ENCODE results near the gene POC1B. TPM values are rescaled to one million over a fixed set of nuclear protein-coding genes. Genes with fewer than 3 reads are reported as not detected.
A peak's percentile ranks its signal among the peaks of the same experiment; 100 is the strongest.

POC1B gene
- total RNA-seq, 1 donor from 2014 or later = 17.3 TPM

DNA sequence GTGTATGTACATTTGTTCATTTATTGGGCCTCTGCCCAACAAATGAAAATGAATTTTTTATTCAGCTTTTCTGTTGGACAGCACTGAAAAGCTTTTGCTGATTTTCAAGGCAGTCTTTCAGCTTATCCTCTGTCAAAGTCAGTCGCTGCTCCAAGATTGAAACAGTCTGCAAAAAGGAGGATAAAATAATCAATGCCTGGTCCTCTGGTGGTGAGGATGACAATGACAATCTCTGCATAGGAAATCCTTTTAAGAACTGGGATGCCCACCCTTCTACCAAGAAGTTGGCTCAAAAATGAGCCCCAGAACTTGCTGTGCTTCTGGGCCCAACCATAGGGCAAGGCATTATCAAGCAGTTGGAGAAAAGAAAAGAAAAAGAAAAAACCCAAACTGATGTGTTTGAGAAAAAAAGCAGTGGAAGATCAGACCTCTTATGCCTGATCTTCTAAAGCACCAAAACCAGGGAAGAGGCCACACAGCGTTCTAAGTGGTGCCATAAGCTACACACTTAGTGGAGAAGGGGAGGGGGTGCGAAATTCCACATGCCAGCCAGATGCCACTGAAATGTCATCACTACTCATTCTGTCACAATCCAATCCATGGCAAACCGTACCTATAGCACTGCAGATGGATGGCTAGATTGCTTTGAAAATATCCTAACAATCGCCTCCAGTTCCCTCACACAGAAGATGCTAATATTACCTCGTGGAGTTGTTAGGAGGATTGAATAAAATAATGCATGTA is 104.6 kb downstream of the POC1B start:
- no peak for DNase-seq (ENCODE audit: low read depth)

GRCh38 chr12:89418228-89418910 is 107.5 kb downstream of the POC1B start:
- DNase-seq (ENCODE audit: low read depth) = no peak

DNA sequence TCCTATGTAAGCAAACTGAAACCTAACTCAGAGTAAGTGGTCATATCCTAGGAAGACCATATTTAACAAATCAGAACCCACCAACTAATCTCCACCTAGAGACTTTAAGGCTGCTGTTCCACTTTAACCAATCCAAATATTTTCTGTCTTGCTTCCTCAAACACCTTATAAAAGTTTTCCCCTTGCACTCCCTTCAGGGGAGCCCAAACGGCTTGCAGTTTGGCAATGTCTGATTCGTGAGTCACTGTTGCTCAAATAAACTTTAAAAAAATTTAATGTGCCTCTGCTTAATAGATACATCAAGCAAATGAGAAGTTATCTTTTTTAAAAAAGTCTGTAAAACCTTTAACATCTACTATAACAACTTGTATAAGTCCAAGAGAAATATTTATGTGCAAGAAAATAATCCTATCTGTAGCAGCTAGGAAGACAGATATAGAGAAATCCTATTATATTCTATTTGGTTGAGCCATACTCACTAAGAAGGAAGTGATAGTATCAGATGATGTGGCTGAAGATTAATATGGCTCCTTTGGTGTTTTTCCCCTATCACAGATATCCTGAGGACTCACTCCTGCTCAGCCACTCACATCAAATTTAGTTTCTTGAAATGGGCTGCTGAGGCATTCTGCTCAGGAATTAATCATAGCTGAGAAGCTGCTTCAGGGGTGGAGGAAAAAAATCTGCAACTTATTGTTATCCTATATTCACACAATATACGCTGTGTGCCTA is 108.4 kb downstream of the POC1B start:
- DNase-seq (ENCODE audit: low read depth) = peak; percentile 65

DNA sequence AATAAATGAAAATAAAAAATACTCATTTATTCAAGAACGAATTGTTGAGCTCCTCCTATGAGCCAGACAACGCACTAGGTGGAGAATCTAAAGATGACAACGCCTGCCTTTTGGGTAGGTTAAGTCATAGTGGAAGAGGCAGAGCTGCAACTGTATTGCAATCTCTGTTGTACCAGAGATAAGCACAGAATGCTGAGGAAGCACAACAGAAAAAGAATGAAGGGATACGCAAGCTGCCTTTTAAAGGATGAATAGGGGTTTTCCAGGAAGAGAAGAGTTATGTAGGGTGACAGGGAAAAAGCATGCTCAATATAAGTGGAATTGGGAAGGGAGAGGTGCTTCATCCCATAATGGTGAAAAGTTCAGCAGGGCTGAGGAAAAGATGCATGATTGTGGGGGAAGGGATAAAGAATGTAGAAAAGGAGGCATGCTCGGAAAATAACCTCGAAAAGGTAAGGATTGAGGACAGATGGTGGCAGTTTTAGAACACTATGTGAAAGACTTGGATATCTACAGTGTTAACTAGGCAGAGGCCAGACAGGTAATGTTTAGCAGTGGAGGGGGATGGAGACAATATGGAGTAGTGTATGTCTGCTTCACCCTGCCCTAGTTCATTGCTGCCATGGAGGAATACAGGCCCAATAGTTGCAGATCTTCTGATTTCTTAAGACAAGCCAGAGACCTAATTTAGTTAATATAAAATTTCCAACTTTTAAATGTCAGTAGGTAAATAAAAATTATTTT is 109.6 kb downstream of the POC1B start:
- no peak for DNase-seq (ENCODE audit: low read depth)

GRCh38 chr12:89414851-89415250 is 111.0 kb downstream of the POC1B start:
- DNase-seq (ENCODE audit: low read depth) = peak; percentile 70

DNA sequence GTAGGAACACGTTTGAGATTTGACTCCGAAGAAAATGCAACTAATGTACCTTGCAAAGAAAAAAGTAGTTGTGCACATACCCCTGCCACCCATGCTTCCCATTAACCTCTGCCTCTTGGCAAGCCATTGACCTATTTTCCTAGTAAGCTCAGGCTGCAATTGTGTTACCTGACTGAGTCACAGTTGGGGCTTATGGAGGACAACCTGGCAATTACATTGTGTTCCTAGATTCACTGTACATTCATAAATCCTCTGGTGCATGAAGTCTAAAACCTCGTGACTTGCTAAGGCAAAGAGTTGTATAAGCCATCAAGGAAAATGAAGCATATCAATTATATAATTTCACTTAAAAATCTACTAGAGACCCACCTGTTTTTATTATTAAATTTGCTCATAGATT is 111.5 kb downstream of the POC1B start:
- peak; percentile 94 for DNase-seq (ENCODE audit: low read depth)

DNA sequence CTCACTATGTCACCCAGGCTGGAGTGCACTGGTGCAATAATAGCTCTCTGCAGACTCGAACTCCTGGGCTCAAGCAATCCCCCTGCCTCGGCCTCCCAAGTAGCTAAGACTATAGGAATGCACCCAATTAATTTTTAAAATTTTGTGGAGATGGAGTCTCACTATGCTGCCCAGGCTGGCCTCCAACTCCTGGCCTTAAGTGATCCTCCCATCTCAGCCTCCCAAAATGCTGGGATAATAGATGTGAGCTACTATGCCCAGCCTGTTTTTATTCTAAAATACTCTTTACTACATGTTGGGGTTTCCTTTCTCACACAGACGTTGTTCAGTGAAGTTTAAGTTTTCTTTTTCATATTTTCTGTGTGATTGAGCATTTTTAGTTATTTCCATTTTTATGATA is 112.6 kb downstream of the POC1B start:
- DNase-seq (ENCODE audit: low read depth) = no peak

DNA sequence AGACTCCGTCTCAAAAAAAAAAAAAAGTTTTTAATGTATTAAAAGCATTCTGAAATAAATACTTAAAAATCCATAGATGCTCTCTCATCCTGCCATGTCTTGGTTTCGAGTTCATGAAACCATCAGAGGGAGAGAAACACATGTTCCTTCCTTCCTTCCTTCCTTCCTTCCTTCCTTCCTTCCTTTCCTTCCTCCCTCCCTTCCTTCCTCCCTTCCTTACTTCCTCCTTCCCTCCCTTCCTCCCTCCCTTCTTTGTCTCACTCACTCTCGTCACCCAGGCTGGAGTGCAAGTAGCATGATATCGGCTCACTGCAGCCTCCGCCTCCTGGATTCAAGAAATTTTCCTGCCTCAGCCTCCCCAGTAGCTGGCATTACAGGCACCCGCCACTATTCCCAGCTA is 113.2 kb downstream of the POC1B start:
- no peak for DNase-seq (ENCODE audit: low read depth)

DNA sequence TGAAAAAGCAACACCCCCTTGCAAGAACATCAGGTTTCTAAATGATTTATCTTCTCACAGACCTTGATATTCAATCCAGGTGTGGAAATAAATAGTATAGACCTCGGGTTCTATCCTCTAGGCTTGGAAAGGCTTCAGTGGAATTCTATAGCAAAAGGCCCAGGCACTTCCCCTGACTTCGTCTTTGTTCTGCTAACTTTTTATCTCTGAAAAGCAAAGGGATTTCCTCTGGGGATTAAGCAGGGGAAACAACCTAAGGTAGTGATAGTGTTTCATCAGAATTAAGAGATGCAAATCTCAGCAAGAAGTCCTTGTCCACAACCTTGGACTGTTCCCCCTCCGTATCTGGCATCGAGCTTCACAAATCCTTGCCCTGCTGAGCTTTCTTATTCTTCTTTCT is 114.0 kb downstream of the POC1B start:
- DNase-seq (ENCODE audit: low read depth) = no peak

- no peak for DNase-seq (ENCODE audit: low read depth)
Observed at GRCh38 chr12:89411234-89411633, 114.6 kb downstream of the POC1B start.

DNA sequence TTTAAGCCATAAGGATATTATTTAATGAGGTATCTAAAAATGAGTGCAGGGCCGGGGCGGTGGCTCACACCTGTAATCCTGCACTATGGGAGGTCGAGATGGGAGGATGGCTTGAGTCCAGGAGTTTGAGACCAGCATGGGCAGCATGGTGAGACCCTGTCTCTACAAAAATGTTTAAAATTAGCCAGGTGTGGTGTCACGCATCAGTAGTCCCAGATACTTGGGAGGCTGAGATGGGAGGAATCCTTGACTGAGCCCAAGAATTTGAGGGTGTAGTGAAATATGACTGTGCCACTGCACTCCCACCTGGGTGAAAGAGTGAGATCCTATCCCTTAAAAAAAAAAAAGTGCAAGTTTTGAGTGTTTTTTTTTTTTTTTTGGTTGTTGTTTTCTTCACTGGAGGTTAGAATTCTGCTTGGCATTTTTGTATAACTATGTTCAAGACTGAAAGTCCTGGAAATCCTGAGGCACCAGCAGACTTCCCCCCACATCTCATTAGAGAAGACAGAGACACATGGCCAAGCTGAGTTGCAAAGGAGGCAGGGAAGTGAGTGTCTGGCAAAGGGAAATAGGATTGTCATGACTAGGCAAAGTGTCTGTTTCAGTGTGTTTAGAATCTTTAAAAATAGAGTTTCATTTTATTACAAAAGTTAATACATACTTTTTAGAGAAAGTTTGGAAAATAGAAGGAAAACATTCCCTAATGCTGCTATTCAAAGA is 120.1 kb downstream of the POC1B start:
- DNase-seq (ENCODE audit: low read depth) = no peak

DNA sequence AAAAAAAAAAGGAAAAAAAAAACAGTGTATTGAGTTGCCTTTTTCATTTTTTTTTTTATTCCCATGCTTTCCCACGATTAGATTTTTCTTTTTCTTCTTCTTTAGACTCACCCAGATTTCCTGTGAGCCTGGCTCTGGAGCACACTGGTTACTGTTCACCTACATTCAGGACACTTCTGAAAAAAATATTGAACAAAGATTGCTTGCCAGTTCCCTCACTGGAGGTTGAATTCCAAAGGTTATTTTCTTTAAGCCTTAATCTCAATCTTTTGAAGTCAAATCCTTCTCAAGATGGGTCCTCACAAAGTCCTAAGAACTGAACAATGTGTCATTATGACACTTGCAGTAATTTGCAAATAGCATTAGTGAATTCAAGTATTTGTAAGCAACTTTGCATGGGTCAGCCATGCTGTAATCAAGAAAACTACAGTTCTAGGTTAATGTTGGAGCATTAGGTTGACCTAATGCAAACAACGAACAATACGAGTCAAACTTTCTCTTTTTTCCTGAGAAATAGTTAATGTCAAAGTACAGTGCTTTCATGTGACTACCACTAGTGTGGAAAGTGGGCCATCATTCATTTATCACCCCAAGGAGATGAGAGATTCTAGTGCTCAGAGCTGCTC is 124.3 kb downstream of the POC1B start:
- DNase-seq (ENCODE audit: low read depth) = no peak

DNA sequence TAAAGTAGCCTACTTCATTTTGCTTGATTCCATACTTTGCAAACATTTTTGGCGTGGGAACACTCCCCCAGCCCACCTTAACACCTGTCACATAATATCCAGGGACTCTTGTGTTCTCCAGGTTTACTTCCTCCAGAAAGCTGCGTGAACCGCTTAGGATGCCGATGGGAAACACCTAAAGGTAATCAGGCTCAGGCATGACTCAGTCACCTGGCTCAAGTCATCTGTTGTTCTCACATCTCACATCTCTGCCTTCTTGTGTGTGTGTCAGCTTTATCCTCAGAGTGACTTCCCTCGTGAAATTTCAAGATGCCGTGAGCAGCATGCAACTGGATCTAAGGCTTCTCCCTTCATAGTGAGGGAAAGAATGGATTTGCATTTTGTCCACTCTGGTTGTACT is 125.4 kb downstream of the POC1B start:
- DNase-seq (ENCODE audit: low read depth) = no peak

GRCh38 chr12:89395712-89396111 is 130.1 kb downstream of the POC1B start:
- no peak for DNase-seq (ENCODE audit: low read depth)

DNA sequence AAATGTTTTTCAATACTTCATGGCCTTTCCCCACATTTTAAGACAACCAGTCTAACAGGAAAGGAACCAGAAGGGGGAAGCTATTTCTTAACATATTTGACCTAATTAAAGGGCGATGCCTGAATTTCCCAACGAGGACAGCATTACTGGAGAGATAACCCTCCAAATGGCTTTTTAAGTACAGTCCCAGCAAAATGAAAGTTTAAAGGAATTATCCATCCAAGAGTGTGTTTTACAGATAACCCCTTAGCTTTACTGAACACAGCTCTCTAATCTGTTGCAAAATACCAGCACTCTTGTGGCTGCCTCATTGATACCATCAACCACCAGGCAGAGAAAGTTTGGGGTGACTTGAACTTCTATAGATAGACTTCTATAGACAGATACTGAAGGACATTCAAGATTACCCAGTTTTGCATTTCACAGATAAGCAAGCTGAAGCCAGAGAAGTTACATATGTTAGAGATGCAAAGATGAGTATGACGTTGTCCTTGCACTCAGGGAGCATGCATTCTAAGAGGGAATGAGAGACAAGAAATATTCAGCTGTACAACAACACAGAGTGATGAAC is 132.2 kb downstream of the POC1B start:
- no peak for DNase-seq (ENCODE audit: low read depth)

GRCh38 chr12:89392391-89392790 is 133.5 kb downstream of the POC1B start:
- DNase-seq (ENCODE audit: low read depth) = no peak

- peak; percentile 41 for DNase-seq (ENCODE audit: low read depth)
Observed at GRCh38 chr12:89391726-89392336, 134.0 kb downstream of the POC1B start.

GRCh38 chr12:89390802-89391673 is 134.8 kb downstream of the POC1B start:
- DNase-seq (ENCODE audit: low read depth) = peak; percentile 93

All from renal cortical epithelial cell (primary cell).